Measurements from ENCODE around the gene GMPR2.

DNA sequence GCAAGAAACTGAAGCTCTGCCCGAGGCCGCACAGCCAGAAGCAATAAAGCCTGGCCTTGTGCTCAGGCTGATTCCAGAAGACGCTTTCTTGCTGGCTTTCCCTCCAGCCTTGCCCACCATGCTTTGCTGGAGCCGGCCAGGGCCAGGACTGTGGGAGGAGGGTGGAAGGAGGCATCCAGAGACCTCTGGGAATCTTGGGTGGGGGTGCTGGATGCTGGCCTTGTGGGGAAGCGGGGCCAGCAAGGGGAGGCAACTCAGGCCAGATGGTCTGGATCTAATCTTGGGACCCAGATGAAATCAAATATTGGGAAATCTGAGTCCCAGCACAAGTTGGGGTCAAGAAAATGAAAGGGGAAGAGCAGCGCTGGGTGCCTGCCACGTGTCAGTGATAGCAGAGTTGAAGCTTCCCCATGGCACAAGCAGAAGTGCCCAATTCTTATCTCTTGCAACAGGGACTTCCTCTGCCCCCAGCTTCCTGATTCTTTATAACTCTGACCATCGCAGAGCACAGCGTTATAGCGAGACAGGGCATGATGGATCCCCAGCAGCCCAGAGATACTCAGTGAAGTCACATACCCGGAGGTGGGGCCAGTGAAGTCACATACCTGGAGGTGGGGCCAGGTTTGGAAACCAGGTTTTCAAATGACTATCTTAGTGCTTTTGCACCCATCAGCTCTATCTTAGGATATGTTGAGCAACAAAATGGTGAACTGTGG, 45.0 kb downstream of the GMPR2 start:
- TF ChIP-seq, protein P1, sequence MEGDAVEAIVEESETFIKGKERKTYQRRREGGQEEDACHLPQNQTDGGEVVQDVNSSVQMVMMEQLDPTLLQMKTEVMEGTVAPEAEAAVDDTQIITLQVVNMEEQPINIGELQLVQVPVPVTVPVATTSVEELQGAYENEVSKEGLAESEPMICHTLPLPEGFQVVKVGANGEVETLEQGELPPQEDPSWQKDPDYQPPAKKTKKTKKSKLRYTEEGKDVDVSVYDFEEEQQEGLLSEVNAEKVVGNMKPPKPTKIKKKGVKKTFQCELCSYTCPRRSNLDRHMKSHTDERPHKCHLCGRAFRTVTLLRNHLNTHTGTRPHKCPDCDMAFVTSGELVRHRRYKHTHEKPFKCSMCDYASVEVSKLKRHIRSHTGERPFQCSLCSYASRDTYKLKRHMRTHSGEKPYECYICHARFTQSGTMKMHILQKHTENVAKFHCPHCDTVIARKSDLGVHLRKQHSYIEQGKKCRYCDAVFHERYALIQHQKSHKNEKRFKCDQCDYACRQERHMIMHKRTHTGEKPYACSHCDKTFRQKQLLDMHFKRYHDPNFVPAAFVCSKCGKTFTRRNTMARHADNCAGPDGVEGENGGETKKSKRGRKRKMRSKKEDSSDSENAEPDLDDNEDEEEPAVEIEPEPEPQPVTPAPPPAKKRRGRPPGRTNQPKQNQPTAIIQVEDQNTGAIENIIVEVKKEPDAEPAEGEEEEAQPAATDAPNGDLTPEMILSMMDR (IDR thresholded peaks at IDR 0.05), result no peak
- no peak for TF ChIP-seq POLR2A (IDR thresholded peaks at IDR 0.05)

All from thyroid gland (tissue), 4 donors.